Psoas muscle (tissue), 8 donors: ENCODE measurements around the gene LGI4. TPM values are rescaled to one million over a fixed set of nuclear protein-coding genes. Genes with fewer than 3 reads are reported as not detected.
"Not testable (repeated sequence)": the region's sequence is repeated elsewhere in the genome, so short reads cannot be mapped to it uniquely, and the experiment has no call there.

Experiments used
- ATAC-seq, 4 donors: fragments of 200-7000 bp; cut with Tn5 transposase; one replicate each; pipeline ENCODE4 v1.9.1; 2020; ENCODE audit warnings: moderate library complexity in 3 of 4, mild to moderate bottlenecking in 2 of 4
- DNase-seq, 2 donors: peaks; one replicate each; pipeline ENCODE4 v3.0.0-alpha.2; 2020
- H3K27ac ChIP-seq: fragments of 200-600 bp; one replicate; pipeline ENCODE4 v1.8.0; 2022
- H3K27me3 ChIP-seq, 3 donors: fragments of 200-600 bp in 1 of 3; one replicate each; pipeline versions ENCODE4 v1.6.1 to v1.8.0; 2013 to 2022; ENCODE audit warnings: low read length in 2 of 3, mild to moderate bottlenecking in 2 of 3, moderate library complexity in 1 of 3; ENCODE audit not compliant: insufficient read depth in 3 of 3
- H3K36me3 ChIP-seq, 2 donors: fragments of 200-600 bp in 1 of 2; one replicate each; pipeline versions ENCODE4 v1.6.1 to v1.8.0; 2013 to 2022; ENCODE audit warnings: low read depth in 1 of 2, mild to moderate bottlenecking in 1 of 2, moderate library complexity in 1 of 2; ENCODE audit not compliant: insufficient read depth in 1 of 2
- H3K4me1 ChIP-seq: fragments of 200-600 bp; one replicate; pipeline ENCODE4 v1.8.0; 2022
- H3K4me3 ChIP-seq: fragments of 200-600 bp; one replicate; pipeline ENCODE4 v1.8.0; 2022; ENCODE audit warnings: mild to moderate bottlenecking
- H3K9me3 ChIP-seq: fragments of 200-600 bp; one replicate; pipeline ENCODE4 v1.8.0; 2022
- WGBS, 3 donors: extraction: QIAGEN DNeasy Blood & Tissue Kit; methylation state at CpG; one replicate each; pipeline versions ENCODE4 v1.1.6 to v1.1.7; 2013; 5-methylcytosine and 5-hydroxymethylcytosine counted together
- intact Hi-C, 2 donors: fragments of 100-400 bp; cut with DNase I; formaldehyde crosslinking; loops; one replicate each; pipeline versions ENCODE4 v1.11.0 to v1.14.2; 2022
- polyA plus RNA-seq, 3 donors: library from polyadenylated mRNA; stranded (reverse); fragments of 200-250 nt; gene quantifications; one replicate each; pipeline ENCODE4 v1.2.3, GENCODE V29; 2013
- total RNA-seq, 4 donors: library from RNA; stranded (reverse); fragmentation: NEBNext Ultra II Directional in 2 of 4; extraction: Animal tissue kit (Norgen Biotek cat#: 25700) in 2 of 4; gene quantifications; one replicate each; pipeline versions ENCODE4 v1.2.1 to v1.2.4, GENCODE V29; 2021 to 2023
- TF ChIP-seq, protein P1 (sequence below): fragments of 200-600 bp; IDR thresholded peaks from one replicate; pipeline ENCODE4 v1.8.0; 2022; ENCODE audit warnings: antibody characterized with exemption
- donor health status: healthy with polysubstance abuse.
- donor health status: DM: no; HTN: no; CAD: no; lungs with moderate emphysema.
- donor health status: Bipolar disorder and iron deficiency.
- donor health status: healthy.
- donor health status: DM: yes; HTN: yes; CAD: no.
- donor health status: DM: no; HTN: no; CAD: no.
- donor health status: DM: no; HTN: no; CAD: no.
- donor health status: DM: yes; HTN: yes; CAD: no.

The LGI4 gene
- total and polyA plus RNA-seq, 7 donors, result 3.2 to 22.1 (median 16.2) TPM

DNA sequence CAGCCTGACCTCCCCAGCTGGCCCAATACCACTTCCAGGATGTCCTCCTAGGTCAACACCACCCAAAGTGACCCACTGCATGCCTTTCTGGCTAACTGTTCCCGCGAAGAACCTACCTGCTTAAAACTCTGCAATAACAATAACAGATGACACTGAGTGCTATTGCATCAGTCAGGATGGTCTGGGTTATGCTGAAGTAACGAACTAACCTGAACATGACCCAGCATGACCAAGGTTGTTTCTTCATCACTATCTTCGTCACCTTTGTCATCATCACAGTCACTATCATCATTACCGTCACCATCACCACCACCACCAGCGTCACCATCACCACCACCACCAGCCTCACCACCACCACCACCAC, 29.8 kb downstream of the LGI4 start:
- Histone ChIP-seq H3K27ac (no peak overlapping the region), H3K4me3 (no peak overlapping the region), H3K36me3 (no peaks in the 10 kb centered on the region), H3K9me3 (no peaks in the 10 kb centered on the region), H3K4me1 (no peaks in the 10 kb centered on the region), H3K27me3 (no peaks in the 10 kb centered on the region)
- intact Hi-C loops, result no loop called here
- DNase-seq (no peak), ATAC-seq (no peak)
- TF ChIP-seq, protein P1, sequence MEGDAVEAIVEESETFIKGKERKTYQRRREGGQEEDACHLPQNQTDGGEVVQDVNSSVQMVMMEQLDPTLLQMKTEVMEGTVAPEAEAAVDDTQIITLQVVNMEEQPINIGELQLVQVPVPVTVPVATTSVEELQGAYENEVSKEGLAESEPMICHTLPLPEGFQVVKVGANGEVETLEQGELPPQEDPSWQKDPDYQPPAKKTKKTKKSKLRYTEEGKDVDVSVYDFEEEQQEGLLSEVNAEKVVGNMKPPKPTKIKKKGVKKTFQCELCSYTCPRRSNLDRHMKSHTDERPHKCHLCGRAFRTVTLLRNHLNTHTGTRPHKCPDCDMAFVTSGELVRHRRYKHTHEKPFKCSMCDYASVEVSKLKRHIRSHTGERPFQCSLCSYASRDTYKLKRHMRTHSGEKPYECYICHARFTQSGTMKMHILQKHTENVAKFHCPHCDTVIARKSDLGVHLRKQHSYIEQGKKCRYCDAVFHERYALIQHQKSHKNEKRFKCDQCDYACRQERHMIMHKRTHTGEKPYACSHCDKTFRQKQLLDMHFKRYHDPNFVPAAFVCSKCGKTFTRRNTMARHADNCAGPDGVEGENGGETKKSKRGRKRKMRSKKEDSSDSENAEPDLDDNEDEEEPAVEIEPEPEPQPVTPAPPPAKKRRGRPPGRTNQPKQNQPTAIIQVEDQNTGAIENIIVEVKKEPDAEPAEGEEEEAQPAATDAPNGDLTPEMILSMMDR, result no peak
- 94 to 98% (median 95%) methylated on average over 6 of the region's 6 CpGs for WGBS, 3 donors

DNA sequence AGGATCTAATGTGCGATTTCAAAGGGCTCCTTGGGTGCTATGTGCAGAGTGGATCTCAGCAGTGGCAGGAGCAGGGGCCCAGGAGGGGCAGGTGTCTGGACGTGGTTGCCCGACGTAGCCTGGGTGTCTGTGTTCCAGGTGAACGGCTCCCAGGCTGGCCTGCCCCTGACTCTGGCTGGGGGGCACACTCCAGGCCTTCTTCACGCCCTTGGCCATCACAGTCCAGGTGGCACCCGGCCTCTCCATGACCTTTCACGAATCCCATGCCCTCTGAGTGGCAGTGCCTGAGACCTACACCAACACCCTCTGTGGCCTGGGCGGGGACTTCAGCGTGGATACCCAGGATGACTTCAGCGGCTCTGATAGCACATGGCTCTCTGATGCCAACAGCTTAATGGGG, 30.5 kb downstream of the LGI4 start:
- ATAC-seq (no peak), DNase-seq (no peak)
- Histone ChIP-seq H3K4me1 (no peaks in the 10 kb centered on the region), H3K27me3 (no peaks in the 10 kb centered on the region), H3K9me3 (no peaks in the 10 kb centered on the region), H3K27ac (no peak overlapping the region), H3K36me3 (no peaks in the 10 kb centered on the region), H3K4me3 (no peak overlapping the region)
- 87 to 91% (median 89%) methylated on average over 8 to 11 of the region's 11 CpGs for WGBS, 3 donors
- TF ChIP-seq, protein P1, result no peak
- intact Hi-C loops, result no loop called here

DNA sequence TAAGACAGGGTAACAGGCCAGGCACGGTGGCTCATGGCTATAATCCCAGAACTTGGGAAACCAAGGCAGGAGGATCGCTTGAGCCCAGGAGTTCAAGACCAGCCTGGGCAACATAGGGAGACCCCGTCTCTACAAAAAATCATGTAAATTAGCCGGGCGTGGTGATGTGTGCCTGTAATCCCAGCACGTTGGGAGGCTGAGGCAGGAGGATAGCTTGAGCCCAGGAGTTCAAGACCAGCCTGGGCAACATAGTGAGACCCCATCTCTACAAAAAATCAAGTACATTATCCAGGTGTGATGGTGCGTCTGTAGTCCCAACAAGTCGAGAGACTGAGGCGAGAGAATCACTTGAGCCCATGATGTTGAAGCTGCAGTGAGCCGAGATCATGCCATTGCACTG, 31.2 kb downstream of the LGI4 start:
- not testable (repeated sequence) for H3K27ac ChIP-seq, DNase-seq
- WGBS, 3 donors, result 78 to 79% (median 78%) methylated on average over 10 of the region's 10 CpGs

DNA sequence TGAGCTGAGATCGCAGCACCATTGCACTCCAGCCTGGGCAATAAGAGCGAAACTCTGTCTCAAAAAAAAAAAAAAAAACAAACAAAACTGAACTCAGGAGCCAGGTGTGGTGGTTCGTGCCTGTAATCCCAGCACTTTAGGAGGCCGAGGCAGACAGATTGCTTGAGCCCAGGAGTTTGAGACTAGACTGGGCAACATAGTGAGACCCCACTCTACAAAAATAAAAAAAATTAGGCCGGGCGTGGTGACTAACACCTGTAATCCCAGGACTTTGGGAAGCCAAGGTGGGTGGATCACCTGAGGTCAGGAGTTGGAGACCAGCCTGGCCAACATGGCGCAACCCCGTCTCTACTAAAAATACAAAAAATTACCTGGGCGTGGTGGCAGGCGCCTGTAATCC, 32.9 kb downstream of the LGI4 start:
- H3K9me3 ChIP-seq, H3K4me1 ChIP-seq, ATAC-seq, DNase-seq, intact Hi-C loops, H3K36me3 ChIP-seq, H3K27ac ChIP-seq, H3K27me3 ChIP-seq, H3K4me3 ChIP-seq: not testable (repeated sequence)
- 95 to 98% (median 96%) methylated on average over 10 of the region's 10 CpGs for WGBS, 3 donors

More for the DNA sequence above, 31.2 kb downstream of the LGI4 start:
- H3K4me3 ChIP-seq, intact Hi-C loops, H3K36me3 ChIP-seq, H3K9me3 ChIP-seq, H3K27me3 ChIP-seq, ATAC-seq, H3K4me1 ChIP-seq: not testable (repeated sequence)

DNA sequence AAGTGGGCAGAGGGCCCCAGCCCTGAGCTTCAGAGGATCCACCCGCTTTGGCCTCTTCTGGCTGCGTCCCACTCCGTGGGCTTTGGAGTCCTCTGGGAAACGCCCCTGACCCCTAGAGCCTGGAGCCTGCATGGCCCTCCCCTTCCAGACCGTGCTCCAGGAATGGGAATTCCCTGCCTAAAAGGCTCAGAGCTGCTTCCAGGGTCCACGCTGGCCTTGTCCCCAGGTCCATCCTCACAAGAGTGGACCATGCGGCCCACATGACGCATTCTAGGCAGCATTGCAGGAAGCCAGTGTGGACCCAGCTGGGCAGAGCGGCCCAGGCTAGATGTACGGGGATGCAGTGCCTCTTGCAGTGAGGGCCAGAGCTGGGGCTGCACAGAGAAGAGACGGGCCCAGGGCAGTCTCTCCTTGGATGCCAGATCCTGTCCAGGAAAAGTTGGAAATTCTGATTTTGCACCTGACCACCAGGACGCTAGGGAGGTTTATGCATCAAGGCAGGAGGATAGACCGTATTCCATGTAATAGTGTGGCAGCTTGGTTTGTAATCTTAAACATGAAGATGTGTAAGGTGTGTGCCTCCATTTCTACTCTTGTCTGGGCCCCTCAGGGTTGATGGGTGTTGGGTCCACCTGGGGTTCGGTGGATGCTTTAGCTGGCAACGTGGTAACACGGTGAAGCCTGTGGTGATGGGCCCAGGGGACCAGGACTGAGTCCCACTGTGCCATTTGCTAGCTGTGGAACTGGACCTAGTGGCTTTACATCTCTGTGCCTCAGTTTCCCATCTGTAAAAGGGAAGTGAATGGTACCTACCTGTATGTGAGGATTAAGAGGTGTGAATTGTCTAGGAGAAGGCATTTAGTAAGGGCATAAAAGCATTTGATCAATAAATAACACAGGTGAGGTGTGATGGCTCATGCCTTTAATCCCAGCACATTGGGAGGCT, 34.0 kb downstream of the LGI4 start:
- DNase-seq (no peak), ATAC-seq (no peak)
- Histone ChIP-seq H3K36me3 (no peaks in the 10 kb centered on the region), H3K4me1 (no peaks in the 10 kb centered on the region), H3K27me3 (no peaks in the 10 kb centered on the region), H3K9me3 (no peaks in the 10 kb centered on the region), H3K27ac (no peak overlapping the region), H3K4me3 (no peak overlapping the region)
- TF ChIP-seq, protein P1, result no peak
- 78 to 80% (median 79%) methylated on average over 16 of the region's 16 CpGs for WGBS, 3 donors
- intact Hi-C loops, result no loop called here
